Umbilical cord (tissue), 2 donors: ENCODE data around the gene FAM89A. TPM values are rescaled to one million over a fixed set of nuclear protein-coding genes. Genes with fewer than 3 reads are reported as not detected.
A peak's percentile ranks its signal among the peaks of the same experiment; 100 is the strongest.
"Not testable (repeated sequence)": the region's sequence is repeated elsewhere in the genome, so short reads cannot be mapped to it uniquely, and the experiment has no call there.

Experiments
- DNase-seq: peaks from one replicate; pipeline ENCODE4 v3.0.0-alpha.2; 2015; ENCODE audit warnings: low spot score
- total RNA-seq: library from RNA; depleted of rRNA; stranded (reverse); fragments of >200 nt; gene quantifications from one replicate; pipeline ENCODE4 v1.2.3, GENCODE V29; 2014; ENCODE audit warnings: low replicate concordance; ENCODE audit not compliant: insufficient read depth

FAM89A gene
- total RNA-seq, 1 donor from 2014 or later: 23.4 TPM

GRCh38 chr1:231057410-231057809 lies 17.4 kb upstream of the FAM89A start:
- DNase-seq: no peak

DNA sequence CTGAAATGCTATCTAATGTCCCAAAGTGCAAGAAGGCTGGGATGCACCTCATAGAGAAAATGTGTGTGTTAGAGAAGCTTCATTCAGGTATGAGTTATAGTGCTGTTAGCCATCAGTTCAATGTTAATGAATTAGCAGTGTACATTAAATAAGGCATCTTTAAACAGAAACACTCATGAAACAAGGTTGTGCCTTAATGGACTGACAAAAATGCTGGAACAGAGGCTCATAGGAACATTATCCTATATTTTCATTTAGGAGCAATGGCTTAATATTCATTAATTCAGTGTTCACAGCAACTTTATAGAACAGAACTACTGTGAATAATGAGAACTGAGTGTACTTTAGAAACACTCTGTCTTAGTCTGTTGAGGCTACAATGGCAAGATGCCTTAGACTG lies 15.2 kb upstream of the FAM89A start:
- no peak for DNase-seq

DNA sequence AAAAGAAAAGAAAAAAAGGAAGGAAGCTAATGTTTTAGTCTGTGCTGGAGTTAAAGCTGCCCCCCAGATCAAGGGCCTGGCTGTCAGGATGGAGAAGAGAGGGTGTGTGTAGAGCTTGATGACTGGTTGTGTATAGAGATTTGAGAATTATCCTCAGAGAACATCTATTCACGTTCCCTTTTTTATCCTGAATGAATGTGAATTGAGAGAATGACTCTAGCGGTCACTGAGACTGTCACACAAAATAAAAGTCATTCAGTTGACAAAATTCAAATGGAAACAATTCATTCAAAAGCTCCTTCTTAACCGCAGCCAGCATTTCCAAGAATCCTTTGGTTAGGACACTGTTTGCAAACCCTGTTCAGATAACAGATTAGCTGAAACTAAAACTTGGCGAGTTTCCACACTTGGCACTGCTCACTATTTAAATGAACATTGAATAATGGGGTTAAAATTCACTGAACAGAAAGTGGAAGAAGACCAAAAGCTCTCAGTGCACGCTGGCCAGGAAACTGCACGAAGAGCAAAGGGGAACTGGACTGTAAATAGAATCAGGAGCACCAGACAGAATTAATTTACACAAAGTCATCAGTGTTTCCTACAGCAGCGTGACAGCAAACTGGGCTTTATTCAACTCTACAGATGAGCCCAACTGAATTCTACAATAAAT lies 13.6 kb upstream of the FAM89A start:
- peak; percentile 37 for DNase-seq

DNA sequence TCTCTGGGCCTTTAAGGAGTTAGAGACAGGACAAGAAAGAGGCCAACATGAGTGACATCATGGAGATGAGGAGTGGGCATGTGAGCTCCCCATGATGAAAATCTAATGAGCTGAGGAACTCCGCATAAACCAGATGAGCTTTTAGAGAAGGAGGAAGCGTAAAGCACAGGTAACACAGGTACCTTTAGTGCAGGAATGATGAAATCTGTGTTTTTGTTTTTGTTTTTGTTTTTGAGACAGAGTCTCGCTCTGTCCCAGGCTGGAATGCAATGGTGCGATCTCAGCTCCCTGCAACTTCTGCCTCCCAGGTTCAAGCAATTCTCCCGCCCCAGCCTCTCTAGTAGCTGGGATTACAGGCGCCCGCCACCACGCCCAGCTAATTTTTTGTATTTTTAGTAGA lies 12.7 kb upstream of the FAM89A start:
- no peak for DNase-seq

DNA sequence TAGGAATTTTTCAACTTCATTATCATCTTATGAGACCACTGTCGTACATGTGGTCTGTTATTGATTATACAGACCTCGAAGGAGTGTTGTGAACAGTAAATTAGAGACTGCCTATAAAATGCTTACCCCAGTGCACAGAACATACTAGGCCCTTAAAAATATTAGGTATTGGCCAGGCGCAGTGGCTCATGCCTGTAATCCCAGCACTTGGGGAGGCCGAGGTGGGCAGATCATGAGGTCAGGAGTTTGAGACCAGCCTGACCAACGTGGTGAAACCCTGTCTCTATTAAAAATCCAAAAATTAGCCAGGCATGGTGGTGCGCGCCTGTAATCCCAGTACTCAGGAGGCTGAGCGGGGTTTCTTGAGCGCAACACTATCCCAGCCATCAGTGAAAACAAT lies 10.9 kb upstream of the FAM89A start:
- not testable (repeated sequence) for DNase-seq

- DNase-seq: no peak
Measured at GRCh38 chr1:231050395-231050794, 10.3 kb upstream of the FAM89A start.

DNA sequence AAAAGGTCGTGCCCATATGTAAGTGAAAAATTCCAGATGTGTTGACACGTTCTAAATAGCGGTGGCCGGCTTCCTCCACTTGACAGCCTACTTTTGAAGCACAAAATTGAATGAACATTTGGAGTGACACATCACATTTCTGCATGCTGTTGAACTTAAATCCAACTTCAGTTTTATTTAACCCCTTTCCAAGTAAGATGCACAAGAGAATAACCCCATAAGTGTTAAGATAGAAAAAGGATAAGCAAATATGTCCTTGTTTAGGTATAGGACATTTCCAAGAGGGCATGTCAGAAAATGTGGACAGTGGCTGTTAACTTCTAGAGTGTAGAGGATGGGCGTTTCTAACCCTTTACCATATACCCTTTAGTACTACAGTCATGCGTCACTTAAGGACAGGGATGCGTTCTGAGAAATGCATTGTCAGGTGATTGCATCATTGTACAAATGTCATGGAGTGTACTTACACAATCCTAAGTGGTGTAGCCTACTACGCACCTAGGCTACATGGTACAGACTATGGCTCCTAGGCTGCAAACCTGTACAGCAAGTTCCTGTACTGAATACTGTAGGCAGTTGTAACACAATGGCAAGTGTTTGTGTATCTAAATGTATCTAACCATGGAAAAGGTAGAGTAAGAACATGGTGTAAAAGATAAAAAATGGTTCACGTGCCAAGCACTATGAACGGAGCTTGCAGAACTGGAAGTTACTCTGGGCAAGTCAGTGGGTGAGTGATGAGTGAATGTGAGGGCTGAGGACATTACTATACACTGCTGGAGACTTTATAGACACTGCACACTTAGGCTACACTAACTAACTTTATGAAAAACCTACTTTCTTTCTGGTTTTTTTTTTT lies 9.3 kb upstream of the FAM89A start:
- no peak for DNase-seq

DNA sequence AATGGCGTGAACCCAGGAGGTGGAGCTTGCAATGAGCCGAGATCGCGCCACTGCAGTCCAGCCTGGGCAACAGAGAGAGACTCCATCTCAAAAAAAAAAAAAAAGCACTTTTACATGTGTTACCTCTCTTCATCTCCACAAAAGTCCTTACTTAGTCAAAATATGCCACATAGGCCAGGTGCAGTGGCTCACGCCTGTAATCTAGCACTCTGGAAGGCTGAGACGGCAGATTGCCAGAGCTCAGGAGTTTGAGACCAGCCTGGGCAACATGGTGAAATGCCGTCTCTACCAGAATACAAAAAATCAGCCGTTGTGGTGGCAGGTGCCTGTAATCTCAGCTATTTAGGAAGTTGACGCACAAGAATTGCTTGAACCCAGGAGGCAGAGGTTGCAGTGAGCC lies 8.4 kb upstream of the FAM89A start:
- DNase-seq: not testable (repeated sequence)

GRCh38 chr1:231047529-231047928 lies 7.5 kb upstream of the FAM89A start:
- not testable (repeated sequence) for DNase-seq

GRCh38 chr1:231046730-231047395 lies 6.8 kb upstream of the FAM89A start:
- DNase-seq: no peak

- not testable (repeated sequence) for DNase-seq
Measured at GRCh38 chr1:231045921-231046729, 6.1 kb upstream of the FAM89A start.

DNA sequence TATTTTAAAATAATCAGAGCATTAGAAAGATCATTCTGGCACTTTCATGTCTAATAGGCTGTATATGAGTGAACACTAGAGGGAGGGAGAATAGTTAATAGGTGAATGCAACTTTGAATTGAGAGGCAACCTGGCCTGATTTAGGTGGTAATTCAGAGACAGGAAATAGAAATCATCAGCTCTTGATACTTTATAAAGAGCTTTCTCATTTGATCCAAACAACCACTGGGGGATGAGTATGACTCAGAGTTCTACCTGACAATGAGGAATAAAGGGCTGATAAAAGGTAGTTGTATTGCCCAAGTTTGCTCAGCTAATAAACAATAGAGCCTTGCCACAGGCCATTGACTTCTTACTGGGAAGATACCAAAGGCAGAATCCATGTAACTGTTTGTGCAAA lies 5.2 kb upstream of the FAM89A start:
- DNase-seq: no peak

GRCh38 chr1:231044588-231044987 lies 4.5 kb upstream of the FAM89A start:
- DNase-seq: no peak

DNA sequence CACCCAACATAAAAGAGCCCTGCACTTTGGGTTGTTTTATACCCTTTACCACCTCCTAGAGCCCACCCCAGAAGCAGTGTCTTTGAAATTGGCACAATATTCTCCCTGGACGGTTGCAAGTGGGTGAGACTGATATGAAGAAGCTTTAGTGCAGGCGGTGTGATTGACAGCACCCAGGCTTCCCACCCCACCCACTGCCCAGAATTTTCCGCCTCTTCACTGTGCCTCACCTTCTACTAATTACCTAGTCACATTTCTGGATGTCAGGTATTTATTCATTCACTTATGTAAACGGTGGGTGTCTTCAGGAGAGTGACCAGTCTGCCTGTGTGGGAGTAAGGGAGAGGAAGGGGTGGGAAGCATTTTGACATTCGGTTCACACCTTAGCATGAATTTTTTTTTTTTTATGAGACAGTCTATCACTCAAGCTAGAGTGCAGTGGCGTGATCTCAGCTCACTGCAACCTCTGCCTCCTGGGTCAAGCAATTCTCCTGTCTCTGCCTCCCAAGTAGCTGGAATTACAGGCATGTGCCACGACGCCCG lies 1.7 kb upstream of the FAM89A start:
- DNase-seq: no peak

GRCh38 chr1:231040800-231041718 lies 1.0 kb upstream of the FAM89A start:
- DNase-seq: no peak

GRCh38 chr1:231039161-231040018 lies 664 bp downstream of the FAM89A start:
- peak; percentile 47 for DNase-seq

DNA sequence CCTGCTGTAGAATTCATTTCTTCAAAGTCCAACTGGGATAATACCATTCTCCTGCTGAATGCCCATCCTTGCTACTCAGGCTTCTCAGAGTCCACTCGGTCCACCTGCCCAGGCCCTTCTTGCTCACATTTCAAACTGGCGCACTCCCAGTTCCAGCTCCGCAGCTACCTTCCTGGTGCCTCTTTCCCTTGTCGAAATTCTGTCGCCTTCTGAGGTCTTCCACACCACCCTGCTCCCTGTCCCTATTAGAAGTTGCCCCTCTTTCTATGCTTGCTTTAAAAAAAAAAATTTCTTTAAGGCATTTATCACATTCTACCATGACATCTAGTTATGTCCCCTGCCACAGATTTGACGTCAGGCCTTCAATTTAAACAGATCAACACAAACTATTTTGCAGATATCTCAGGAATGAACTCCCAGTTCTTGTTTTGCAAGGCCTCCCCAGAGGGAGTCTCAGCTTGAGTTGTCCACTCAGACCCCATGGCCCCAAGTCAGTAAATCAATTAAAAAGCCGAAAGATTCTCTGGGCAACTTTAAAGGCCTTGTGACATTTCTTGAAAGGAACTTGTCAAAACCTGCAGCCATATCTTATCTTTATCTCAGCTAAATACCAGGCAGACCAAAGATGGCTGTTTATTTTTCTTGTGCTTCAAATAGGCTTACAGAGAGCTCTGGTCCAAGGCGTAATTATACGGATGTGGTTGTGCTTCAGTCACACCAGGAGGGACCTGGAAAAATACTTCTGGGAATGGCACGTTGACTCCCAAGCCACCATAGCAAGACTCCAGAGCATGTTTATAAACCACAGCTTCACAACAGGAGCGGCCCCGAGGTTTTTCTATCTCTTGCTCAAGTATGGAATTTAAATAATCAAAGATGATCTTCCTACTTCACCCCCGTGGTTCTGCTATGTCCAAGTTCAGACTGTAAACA lies 2.2 kb downstream of the FAM89A start:
- DNase-seq: peak; percentile 60

DNA sequence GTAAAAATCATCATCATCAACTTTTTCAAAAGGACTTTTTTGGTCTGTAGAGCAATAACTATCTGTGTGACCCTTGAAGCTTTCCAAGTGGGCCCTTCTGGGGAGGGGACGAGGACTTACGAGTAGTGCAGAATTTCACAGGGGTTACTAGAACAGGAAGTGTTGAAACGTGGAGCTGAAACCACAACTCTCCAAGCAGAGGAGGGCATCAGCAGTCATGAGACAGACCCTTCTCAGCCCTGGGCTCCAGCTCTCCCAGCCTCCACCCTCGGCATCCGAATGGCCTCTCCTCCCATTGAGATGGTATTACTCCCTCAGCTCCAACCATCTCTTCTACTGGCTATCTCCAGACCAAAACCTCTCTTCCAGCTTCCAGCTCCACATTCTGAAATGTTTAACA lies 3.6 kb downstream of the FAM89A start:
- no peak for DNase-seq
